Endothelial cell of umbilical vein (primary cell): ENCODE data around the gene CLRN1.

Experiments used
- CTCF ChIP-seq, 2 donors: IDR thresholded peaks; 1 replicate in 1 of 2; 2 replicates in 1 of 2; pipeline ENCODE4 v1.5.1; 2011; ENCODE audit warnings: low read length in 2 of 2, mild to moderate bottlenecking in 2 of 2, moderate library complexity in 2 of 2, control low read depth in 1 of 2, inconsistent platforms in 1 of 2, low read depth in 1 of 2; ENCODE audit not compliant: insufficient read depth in 1 of 2; ENCODE audit errors: extremely low read depth in 1 of 2
- EZH2 ChIP-seq: IDR thresholded peaks from 2 replicates; pipeline ENCODE4 v1.6.1; 2012; ENCODE audit warnings: borderline replicate concordance, low read depth, mild to moderate bottlenecking, moderate library complexity, low read length, inconsistent platforms; ENCODE audit not compliant: severe bottlenecking
- FOS ChIP-seq: IDR thresholded peaks from 2 replicates; pipeline ENCODE4 v1.6.1; 2011; ENCODE audit warnings: mild to moderate bottlenecking, low read length, moderate library complexity, borderline replicate concordance; ENCODE audit not compliant: insufficient read depth
- GATA2 ChIP-seq: IDR thresholded peaks from 2 replicates; pipeline ENCODE4 v1.7.0; 2011; ENCODE audit warnings: low read depth, mild to moderate bottlenecking, moderate library complexity, mixed read lengths, low read length; ENCODE audit not compliant: insufficient read length, insufficient read depth
- MAX ChIP-seq: IDR thresholded peaks from 2 replicates; pipeline ENCODE4 v1.6.1; 2011; ENCODE audit not compliant: insufficient read depth, insufficient read length
- MYC ChIP-seq: IDR thresholded peaks from one replicate; pipeline ENCODE4 v1.6.1; 2011; ENCODE audit warnings: mild to moderate bottlenecking, low read depth, low read length
- POLR2A ChIP-seq: IDR thresholded peaks from 2 replicates; pipeline ENCODE4 v1.6.1; 2012; ENCODE audit warnings: low read depth, mild to moderate bottlenecking, control low read depth, low read length
- POLR2AphosphoS5 ChIP-seq: IDR thresholded peaks from 2 replicates; pipeline ENCODE4 v1.6.1; 2012; ENCODE audit warnings: low read depth, mild to moderate bottlenecking, control low read depth, low read length, moderate library complexity; ENCODE audit not compliant: insufficient read depth

GRCh38 chr3:150890831-150891230 lies 81.7 kb downstream of the CLRN1 start:
- no peak for TF ChIP-seq POLR2A
- no peak for TF ChIP-seq CTCF (IDR thresholded peaks at IDR 0.05; ENCODE audit: extremely low read depth in 1 of 2, insufficient read depth in 1 of 2, low read depth in 1 of 2, low read length in 2 of 2)
- TF ChIP-seq EZH2 = no peak
- no peak for TF ChIP-seq GATA2
- TF ChIP-seq POLR2AphosphoS5 = no peak
- TF ChIP-seq MYC = no peak
- TF ChIP-seq FOS = no peak
- no peak for TF ChIP-seq MAX
